ENCODE data around the gene OSGEPL1.
A peak's percentile ranks its signal among the peaks of the same experiment; 100 is the strongest.
"Not testable (repeated sequence)": the region's sequence is repeated elsewhere in the genome, so short reads cannot be mapped to it uniquely, and the experiment has no call there.

OSGEPL1 gene, protein sequence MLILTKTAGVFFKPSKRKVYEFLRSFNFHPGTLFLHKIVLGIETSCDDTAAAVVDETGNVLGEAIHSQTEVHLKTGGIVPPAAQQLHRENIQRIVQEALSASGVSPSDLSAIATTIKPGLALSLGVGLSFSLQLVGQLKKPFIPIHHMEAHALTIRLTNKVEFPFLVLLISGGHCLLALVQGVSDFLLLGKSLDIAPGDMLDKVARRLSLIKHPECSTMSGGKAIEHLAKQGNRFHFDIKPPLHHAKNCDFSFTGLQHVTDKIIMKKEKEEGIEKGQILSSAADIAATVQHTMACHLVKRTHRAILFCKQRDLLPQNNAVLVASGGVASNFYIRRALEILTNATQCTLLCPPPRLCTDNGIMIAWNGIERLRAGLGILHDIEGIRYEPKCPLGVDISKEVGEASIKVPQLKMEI

DNA sequence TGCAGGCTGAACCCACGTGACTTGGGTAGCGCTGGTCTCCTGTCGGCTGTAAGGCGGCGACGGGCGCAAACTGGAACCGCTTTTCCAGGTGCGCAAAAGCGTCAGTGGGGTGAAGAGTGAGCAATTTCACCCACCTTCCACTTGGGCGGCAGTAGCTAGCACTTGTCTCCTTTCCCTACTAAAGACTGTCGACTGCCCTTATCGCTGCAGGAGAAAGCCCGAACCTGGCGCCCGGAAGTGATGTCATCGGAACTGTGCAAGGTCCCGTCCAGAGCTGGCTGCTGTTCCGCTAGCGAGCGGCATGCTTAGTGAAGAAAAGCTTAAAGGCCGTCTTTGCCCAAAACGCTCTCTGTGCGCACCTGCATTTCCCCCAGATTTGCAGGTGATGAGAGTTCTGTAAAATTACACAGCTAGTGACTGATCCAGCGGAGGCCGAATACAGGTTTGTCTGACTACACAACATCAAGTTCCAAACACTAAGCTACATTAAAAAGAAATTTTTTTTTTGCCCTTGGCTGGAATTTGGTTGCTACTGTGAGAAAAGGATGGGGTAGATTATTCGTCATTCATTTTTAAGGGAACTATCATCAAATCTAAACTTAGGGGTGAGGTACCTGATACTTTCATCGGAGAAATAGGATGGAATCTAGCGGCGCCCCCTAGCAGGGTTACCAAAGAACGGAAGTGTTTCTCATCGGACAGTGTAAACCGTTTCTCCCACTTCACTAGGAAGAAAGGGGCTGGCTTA is at the start of gene OSGEPL1:
OSGEPL1 (minus strand) TSS at position 242 of the 748 bp plus-strand sequence. CDS start 1,152 bp downstream, outside the sequence.
- DNase-seq (ENCODE audit: low read depth in 2 of 2) = peak; percentile 90

DNA sequence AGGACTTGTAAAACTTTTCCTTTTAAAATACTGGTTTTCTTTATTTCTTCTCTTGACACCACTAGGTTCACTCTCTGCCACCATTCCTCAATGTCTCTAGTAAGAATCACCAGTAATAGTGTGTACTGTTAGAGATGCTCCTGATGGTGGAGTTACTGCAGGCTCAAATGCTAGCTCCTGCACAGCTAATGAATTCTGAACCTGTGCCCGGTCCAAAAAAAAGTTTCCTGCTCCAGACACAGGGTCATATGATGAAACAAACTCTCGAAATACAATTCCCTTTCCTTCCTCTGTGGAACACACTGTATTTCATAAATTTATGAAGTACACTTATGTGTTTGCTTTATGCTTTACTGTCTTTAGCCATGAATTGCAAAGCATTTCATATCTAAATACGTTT is 40.8 kb upstream of the OSGEPL1 start:
- no peak for DNase-seq (ENCODE audit: low read depth in 2 of 2)

DNA sequence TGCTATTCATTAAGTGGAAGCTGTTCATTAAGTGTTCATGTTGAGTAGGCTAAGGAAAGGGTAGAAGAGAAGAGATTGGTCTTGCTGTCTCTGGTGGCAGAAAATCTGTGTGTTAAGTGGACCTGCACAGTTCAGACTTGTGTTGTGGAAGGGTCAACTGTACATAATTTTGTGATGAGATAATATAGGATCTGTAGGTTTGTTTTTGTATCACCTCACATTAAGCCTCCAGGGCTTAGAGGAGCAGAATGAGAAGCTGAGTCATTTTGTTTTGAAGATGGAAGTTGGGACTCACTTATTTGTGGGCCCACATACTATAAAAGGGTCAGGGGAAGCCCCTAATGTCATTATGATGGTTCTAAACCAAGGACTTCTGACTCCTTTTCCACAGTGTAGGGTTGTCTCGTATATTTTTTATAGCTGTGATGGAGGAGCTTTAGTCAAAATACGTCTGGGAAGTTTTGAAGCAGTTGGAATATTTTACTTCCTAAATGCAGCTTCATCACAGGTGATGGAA is 39.9 kb upstream of the OSGEPL1 start:
- no peak for DNase-seq (ENCODE audit: low read depth in 2 of 2)

DNA sequence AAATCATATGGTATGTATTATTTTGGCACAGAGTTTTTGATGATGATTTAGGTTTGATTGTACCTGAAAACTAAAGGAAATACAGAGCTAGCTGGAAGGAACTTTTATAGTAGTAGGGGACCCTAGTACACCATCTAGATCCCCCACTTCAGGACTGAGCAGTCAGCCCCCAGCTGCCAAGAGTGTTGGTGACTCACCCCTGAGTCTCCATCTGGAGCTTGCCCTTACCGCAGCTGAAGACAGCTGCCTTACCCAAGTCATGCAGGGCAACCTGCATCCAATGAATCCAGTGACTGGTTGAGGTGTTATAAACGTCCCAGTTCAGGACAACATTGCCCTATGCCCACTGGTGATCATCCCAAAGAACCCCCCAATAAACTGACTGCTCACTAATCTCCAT is 36.9 kb upstream of the OSGEPL1 start:
- no peak for DNase-seq (ENCODE audit: low read depth in 2 of 2)

DNA sequence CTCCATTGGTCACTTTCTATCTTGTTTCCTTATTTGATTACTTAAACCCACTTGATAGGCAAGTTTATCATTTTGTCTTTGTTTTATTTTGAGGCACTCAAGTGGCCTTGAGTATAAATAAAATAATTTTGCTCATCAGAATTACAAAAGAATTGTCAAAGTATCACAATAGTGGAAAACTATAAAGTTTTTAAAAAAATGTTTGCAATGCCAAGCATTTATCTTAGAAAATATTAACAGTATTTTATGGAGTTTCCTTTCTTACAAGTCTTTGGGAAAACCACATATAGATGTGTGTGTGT is 36.4 kb upstream of the OSGEPL1 start:
- DNase-seq (ENCODE audit: low read depth in 2 of 2) = no peak

DNA sequence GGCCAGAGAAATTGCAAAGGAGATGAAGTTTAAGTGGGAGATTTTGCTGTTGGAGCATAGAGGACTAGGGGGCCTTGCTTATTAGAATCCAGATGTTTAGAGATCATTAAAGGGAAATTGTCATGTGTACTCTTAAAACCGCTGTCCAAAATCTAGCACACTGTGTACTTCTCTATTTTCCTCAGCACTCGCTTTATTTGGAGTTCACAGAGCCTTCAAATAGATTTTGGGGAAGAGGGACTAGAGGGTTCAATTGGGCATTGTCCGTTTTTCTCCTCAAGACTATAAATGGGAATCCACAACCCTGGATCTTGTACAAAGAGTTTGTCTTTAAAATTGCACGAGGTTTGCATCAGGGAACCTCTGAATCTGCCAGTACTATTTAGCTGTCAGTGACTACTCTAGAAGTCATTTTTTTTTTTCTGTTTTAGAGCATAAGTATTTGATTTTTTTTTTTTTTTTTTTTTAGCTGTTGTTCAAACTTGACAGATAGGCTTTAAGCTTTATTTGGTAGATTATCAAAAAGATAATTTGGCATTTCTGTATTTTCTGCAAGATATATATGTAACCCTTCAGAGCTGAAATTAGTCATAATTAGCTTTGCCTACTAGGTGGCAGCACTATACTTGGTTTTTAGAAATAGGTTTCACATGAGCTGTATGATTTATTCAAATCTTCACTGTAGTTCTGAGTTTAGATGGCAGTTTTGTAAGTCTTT is 35.9 kb upstream of the OSGEPL1 start:
- no peak for DNase-seq (ENCODE audit: low read depth in 2 of 2)

DNA sequence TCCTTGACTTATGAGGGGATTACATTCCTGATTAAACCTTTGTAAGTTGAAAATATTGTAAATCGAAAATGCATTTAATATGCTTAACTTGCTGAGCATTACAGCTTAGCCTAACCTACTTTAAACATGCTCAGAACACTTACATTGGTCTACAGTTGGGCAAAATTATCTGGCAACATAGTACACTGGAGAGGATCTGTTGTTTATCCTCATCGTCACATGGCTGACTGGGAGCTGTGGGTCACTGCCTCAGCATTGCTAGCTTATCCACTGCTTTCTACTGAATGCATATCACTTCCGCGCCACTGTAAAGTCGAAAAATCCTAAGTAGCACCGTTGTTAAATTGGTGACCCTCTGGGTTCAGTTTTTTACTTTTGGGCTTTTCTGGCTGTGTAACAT is 35.3 kb upstream of the OSGEPL1 start:
- DNase-seq (ENCODE audit: low read depth in 2 of 2) = no peak

DNA sequence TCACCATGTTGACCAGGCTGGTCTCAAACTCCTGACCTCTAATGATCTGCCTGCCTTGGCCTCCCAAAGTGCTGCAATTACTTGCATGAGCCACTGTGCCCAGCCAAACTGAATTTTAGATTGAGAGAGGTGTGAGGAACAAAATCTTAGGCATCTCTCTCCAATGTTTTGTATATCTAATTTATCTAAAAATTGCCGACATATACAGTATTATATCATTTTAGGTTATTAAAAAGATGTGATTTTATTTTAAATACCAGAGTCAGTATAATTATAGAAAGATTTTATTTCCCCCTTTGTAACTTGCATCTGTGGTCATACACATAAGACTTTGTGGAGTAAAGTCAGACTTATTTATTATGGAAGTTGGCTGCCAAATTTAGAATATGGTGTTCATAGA is 31.7 kb upstream of the OSGEPL1 start:
- DNase-seq (ENCODE audit: low read depth in 2 of 2) = no peak

DNA sequence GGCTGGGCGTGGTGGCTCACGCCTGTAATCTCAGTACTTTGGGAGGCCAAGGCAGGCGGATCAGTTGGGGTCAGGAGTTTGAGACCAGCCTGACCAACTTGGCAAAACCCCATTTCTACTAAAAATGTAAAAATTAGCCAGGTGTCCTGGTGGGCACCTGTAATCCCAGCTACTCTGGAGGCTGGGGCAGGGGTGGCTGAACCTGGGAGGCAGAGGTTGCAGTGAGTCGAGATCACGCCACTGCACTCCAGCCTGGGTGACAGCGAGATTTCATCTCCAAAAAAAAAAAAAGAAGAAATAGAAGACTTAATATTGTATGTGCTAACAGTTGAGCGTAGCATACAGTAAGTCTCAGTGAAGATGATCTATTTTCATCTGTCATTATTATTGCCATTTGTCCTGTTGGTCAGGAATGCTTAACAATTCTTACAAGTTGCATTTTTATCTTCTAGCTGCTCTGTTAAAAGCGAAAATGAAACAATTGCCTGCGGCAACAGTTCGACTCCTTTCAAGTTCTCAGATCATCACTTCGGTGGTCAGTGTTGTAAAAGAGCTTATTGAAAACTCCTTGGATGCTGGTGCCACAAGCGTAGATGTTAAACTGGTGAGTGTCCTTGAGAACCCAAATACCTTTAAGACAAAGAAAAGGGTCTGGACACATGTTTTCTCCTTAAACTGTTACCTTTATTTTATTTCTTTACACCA is 28.9 kb upstream of the OSGEPL1 start:
- no peak for DNase-seq (ENCODE audit: low read depth in 2 of 2)

DNA sequence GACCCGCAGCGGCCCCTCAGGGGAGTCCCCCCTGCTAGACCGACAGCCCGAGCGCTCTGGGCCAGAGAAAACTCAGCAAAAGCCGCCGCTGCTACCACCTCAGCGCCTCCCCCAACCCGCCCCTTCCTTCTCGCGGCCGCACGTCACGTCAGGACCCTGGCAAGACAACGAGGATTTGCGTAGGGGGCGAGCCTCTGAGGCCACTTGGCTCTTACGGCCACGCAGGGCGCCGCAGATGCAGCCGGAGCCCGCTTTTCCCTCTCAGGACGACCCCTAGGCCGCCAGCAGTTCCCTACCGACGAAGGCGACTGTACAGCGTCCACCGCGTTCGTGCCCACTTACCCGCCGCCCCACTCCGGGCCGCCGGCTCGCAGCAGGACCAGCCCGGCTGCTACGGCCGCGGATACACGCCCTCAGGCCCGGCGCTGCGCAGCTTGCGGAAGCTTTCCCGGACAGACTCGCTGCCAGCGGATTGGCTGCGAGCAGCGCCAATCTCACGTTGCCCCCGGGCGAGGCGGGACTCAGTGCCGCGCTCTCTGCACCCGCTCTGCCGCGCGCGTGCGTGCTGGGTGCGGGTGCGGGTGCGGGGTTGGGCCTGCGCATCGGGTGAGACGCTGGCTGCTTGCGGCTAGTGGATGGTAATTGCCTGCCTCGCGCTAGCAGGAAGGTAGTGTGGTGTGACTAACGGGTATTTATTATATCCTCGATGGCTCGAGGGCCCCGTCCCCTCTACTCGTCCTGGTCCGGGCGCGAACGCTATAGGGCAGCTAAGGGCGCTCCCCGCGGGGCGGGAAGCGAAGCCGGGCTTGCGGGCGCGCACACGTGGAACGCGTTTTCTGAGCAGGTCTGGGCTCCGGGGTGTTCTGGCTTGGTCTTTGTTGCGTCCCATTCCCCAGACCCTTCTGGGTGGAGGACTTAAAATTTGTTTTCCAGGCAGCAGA is 21.6 kb upstream of the OSGEPL1 start, which contains the start of the genes ORMDL1 and PMS1:
ORMDL1 (minus strand) TSS at position 413 of the 941 bp plus-strand sequence. CDS start 1,744 bp downstream, outside the sequence.
PMS1 (plus strand) TSS at position 524 of the 941 bp plus-strand sequence. CDS start 7,360 bp downstream, outside the sequence.
- DNase-seq (ENCODE audit: low read depth in 2 of 2) = peak; percentile 87 to 88

DNA sequence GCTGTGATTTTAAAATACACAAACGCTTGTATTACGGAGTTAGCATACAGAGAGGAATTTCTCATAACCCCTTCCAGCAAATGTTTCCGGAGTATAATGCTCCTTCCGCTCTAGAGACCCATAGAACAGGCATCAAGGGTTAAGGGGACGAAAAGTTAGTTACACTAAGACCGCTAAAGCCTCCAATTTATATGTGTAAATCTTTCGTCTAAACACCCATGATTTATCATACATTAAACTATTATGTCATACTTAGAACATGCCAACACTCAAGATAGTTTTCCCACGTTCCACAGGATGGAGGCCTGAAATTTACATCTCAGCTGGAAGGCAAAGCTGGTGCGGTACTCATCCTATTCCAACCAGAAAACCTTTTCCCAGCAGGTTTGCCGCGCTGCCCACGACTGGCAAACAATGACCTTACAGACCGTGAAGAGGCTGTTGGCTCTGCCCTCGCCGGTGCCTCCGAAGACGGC is 20.9 kb upstream of the OSGEPL1 start:
- no peak for DNase-seq (ENCODE audit: low read depth in 2 of 2)

DNA sequence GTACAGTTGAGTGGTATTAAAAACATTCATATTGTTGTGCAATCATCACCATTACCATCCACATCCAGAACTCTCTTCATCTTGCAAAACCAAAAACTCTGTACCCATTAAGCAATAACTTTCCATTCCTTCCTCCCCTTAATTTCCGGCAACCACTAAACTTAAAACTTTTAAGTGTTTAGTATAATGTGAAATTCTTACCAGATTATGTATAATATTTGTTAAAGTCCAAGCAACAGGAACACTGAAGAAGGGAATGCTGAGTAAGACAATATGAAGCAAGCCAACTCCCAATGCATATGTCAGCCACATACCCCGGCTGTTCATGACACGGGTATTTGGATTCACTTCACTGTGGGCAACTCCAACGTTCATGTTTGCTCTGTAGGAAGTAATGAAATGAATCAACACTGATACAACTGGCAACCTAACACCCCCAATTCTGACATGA is 19.7 kb upstream of the OSGEPL1 start:
- no peak for DNase-seq (ENCODE audit: low read depth in 2 of 2)

DNA sequence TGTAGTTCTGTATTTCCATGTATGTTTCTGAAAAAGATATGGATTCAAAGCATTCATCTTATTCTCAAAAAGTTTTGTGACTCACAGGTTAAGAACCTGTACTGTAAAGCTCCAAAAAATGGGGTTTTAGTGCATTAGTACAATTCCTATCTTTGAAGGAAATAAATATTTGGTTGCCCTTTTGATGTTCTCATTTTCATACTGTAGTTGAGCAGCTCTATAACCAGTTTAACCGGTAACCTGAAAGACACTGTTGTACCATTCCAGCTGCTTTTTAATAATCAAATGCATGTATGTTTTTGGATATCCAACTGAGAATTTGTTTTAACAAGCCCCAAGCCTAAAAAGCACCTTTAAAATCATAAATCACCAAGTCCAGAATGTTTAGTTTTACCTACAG is 9.6 kb upstream of the OSGEPL1 start:
- no peak for DNase-seq (ENCODE audit: low read depth in 2 of 2)

DNA sequence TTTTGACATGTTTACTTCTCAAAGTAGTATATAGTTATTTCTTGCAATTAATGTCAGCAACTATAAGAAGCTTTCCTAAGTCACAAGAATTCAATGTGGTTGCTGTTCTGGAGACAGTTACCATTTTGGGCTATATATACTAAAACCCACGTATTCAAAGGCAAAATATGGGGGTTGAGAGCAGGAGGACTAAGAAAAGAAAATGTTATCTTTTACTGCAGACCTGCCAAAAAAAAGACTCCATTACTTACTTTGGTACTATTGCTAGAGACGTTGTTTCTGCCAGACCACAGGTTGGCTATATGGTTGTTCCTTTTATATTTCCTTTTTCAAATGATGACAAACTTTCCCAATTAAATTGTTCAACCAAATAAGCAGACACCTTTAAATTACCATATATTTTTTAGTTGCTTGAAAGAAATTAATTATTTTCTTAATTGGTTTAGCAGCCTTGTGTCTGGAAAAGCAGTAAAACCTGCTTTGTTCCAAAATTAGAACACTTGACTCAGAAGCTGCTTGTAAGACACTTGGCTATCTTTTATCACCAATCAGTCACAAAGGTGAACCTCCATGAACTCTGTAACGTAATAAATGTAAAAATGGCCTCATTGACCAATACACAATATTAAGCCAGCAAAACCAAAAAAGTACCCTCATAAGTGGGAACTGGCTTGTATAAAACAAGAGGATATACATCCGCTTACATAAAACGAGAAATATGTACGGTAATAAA is 8.2 kb upstream of the OSGEPL1 start:
- no peak for DNase-seq (ENCODE audit: low read depth in 2 of 2)

DNA sequence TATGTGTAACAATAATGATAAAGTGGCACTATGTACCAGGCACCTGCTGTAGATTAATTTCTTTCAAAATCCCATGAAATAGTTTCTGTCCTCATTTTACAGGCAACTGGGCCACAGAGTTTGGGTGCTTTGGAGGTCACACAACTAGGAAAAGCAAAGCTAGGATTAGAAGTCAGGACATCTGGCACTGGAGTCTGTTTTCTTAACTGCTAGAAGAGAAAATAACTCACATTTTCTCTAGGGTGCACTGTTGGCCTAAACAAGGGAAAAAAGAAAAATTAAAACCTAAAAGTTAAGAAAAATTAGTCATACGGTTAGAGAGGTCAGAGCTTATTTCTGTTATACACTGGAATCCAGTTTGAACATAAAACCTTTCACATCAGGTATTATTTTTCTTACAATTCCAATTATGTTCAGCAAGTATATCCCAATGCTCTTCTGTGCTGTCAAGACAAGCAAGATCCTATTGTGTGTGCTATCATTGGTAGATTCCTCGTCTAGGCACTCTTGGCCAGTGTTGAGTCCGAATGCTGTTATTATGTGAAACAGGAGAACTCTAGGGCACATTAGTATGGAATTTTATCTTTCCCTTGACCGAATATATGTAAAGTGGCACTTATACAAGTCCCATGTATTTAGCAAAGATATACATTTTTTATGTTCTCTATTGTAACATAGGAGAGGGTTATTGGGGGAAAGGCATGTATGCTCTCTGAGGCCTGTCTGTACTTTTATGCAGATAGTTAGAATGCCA is 1.5 kb upstream of the OSGEPL1 start:
- DNase-seq (ENCODE audit: low read depth in 2 of 2) = no peak

DNA sequence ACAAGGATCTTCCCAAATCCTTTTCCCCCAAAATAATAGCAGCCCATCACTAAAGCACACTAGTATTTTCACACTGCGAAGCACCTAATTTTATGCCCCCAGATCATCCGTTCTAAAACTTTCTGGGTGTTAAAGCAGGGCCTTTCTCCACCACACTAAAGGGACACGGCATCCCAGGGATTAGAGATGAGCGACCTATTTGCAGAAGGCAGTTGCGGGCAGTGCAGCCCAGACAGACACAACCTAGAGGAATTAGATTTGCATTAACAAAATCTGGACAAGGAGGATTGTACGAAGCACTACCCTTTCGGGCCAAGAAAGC is 402 bp downstream of the OSGEPL1 start:
- DNase-seq (ENCODE audit: low read depth in 2 of 2) = no peak

DNA sequence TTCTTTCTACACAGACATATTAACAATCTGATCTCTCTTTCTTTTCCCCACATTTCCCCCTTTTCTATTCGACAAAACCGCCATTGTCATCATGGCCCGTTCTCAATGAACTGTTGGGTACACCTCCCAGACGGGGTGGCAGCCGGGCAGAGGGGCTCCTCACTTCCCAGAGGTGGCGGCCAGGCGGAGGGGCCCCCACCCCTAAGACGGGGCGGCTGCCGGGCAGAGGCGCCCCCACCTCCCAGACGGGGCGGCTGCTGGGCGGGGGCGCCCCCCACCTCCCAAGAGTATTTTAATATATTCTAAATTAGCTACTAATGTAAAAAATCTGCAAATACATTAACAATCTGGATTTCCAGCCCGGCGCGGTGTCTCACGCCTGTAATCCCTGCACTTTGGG is 2.4 kb downstream of the OSGEPL1 start:
- DNase-seq (ENCODE audit: low read depth in 2 of 2) = not testable (repeated sequence)

DNA sequence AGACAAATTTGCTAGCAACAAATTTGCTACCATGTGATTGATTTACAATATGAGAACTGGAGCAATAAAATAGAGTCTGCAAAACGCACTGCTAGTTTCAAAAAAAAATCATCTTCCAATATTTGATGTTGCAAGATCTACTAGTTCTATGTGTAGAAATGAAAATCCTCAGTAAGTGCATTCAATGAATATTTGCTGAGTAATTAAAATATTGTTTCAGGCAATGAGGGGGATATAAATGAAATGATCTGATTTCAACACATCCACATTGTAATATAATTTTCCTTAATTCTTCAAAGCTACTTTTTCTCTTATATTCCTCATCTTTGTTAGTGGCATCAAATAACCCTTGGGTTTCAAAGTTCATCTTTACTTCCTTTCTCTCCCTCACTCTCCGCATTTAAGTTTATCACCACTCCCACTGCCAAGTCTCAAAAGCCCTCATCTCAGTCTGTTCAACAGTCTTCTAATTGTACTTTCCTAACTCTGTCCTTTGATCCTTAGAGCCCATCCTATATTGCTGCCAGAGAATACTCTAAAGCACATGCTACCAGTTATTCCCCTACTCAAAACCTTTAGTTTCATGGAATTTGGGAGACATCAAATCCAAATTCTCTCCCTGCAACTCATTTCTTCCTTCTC is 6.2 kb downstream of the OSGEPL1 start:
- DNase-seq (ENCODE audit: low read depth in 2 of 2) = no peak

All from stimulated activated CD4-positive, alpha-beta T cell treated with anti-CD3 and anti-CD28 coated beads, Interleukin-12 subunit alpha, Interleukin-12 subunit beta, amount 100 ng/mL, for 24 hours (primary cell).